NCI-H1092 (cell line): ENCODE data around the gene HMGN3.
"Not testable (repeated sequence)": the region's sequence is repeated elsewhere in the genome, so short reads cannot be mapped to it uniquely, and the experiment has no call there.

Source experiments
- DNase-seq: peaks from one replicate; lab custom pipeline; 2025; lab: John Stamatoyannopoulos, UW

HMGN3 gene

GRCh38 chr6:79234150-79235022, at the start of gene HMGN3:
Gene HMGN3, minus strand, starts transcription at chr6:79234682.
- DNase-seq, result peak; percentile 85

GRCh38 chr6:79280756-79281155, 46.3 kb upstream of the HMGN3 start:
- DNase-seq, result no peak

DNA sequence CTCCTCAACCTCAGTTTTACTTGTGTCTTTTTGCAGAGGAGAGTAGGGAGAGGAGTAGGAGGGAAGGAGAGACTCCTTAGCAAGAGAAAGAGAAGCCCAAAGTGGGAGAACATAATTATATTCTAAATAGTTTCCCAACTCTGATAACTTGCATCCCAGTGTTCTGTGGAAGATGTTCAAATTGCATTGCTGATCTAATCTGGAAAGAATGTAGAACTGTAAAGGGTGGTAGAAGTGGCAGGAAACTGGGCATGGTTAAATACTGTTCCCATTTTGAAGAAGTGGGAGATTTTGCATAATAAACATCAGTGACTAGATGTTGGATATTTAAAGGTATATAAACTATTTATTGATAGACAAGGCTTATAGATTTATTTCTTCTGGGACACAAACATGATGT, 42.6 kb upstream of the HMGN3 start:
- DNase-seq, result no peak

- DNase-seq, result no peak
Measured at GRCh38 chr6:79269877-79270276, 35.4 kb upstream of the HMGN3 start.

- no peak for DNase-seq
Measured at GRCh38 chr6:79267128-79267527, 32.6 kb upstream of the HMGN3 start.

- DNase-seq, result no peak
Measured at GRCh38 chr6:79266051-79266450, 31.6 kb upstream of the HMGN3 start.

DNA sequence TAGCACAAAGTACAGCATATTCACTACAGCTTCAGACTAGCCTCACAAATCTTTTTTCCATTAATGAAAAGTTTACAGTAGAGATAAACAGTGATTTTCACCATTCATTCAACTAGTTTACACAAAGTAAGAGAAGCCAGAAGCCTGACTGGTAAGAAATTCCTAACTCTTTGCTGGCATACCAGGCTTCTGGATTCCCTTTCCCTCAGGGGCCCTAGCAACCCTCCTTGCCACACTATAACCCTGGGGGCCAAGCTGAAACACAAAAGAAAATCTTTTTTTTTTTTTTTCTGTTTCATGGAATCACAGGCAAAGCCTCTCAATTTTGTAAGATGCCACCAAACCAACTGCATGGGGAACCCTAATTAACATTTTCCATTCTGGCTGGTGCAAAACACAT, 28.9 kb upstream of the HMGN3 start:
- no peak for DNase-seq

GRCh38 chr6:79261666-79262065, 27.2 kb upstream of the HMGN3 start:
- no peak for DNase-seq

DNA sequence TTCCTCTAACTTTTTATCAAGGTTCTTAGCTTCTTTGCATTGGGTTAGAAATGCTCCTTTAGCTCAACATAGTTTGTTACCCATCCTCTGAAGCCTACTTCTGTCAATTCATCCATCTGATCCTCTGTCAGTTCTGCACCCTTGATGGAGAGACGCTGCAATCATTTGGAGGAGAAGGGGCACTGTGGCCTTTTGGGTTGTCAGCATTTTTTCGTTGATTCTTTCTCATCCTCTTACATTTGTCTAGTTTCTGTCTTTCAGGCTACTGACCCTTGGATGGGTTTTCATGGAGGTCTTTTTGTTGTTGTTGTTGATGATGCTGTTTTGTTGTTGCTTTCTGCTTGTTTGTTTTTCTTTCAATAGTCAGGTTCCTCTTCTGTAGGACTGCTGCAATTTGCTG, 26.3 kb upstream of the HMGN3 start:
- no peak for DNase-seq

DNA sequence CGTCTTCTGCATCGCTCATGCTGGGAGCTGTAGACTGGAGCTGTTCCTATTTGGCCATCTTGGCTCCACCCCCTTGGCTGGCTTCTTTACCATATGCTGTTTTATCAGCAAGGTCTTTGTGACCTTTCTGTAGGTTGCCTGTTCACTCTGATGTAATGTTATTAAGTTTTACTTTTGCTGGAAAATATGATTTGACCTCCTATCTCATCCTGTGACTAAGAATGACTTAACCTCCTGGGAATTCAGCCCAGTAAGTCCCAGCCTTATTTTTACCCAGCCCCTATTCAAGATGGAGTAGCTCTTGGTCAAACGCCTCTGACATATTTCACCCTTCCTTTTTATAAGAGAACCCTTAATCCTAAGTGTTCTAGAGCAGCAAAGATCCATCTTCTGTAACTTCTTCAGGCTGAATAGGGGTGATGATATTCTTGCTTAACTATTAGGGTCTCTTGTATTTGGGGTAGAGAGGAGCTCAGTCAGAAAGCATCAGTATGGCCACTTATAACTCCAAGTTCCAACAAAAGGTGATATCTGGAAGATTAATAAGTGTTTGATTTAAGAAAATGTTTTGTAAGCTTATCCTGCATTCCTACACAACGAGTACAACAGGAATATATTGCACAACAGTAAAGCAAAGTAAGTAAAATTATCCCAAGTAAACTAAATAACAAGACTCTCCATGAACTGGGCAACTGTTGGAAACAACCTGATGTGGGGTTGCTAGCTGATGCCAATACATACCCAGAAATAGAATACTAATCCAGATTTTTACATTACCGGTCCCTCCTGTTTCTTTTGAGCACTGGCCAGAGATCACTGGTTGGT, 23.1 kb upstream of the HMGN3 start:
- DNase-seq, result no peak

DNA sequence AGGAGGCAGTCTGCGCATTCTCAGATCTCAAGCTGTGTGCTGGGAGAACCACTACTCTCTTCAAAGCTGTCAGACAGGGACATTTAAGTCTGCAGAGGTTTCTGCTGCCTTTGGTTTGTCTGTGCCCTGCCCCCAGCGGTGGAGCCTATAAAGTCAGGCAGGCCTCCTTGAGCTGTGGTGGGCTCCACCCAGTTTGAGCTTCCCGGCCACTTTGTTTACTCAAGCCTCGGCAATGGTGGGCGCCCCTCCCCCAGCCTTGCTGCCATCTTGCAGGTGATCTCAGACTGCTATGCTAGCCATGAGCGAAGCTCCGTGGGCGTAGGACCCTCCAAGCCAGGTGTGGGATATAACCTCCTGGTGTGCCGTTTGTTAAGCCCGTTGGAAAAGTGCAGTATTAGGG, 22.3 kb upstream of the HMGN3 start:
- not testable (repeated sequence) for DNase-seq

- DNase-seq, result not testable (repeated sequence)
Measured at GRCh38 chr6:79255086-79255485, 20.6 kb upstream of the HMGN3 start.

- no peak for DNase-seq
Measured at GRCh38 chr6:79250559-79250958, 16.1 kb upstream of the HMGN3 start.

GRCh38 chr6:79250107-79250514, 15.6 kb upstream of the HMGN3 start:
- DNase-seq, result no peak

DNA sequence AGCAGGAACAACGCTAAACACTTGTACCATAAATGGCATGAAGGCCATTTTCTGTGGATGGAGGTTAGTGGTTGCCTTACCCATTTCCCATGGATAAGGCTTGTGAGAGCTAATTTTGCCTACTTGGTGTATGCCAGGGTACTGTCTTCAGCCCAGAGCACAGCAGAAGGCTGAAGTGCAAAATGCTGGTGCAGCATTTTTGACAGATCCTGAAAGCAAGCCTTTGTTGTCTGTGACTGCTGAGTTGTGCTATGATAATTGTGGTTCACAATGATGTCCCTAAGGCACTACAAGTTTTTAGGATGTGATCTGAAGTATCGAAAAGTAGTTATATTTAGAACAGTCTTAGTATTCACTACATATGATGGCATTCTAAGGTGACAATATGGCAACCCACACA, 14.7 kb upstream of the HMGN3 start:
- no peak for DNase-seq

GRCh38 chr6:79246891-79247290, 12.4 kb upstream of the HMGN3 start:
- DNase-seq, result no peak

DNA sequence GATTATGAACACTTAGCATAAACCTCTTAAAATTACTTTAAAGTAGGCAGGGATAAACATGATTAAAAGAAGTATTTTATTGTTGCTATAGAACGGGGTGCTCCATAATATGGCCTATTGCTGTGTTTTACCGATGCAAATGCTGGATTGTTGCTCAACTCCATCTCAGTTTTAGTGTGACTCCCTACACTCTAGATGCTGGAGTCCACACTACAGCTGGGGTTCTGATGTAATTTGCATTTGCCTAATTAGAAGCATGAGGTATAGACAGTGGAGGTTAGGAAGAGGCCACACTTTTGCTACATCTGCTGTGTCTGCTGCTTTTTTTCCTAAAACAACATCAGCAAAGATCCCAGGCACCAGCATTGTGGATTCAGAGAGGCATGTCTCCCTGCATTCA, 6.7 kb upstream of the HMGN3 start:
- no peak for DNase-seq

DNA sequence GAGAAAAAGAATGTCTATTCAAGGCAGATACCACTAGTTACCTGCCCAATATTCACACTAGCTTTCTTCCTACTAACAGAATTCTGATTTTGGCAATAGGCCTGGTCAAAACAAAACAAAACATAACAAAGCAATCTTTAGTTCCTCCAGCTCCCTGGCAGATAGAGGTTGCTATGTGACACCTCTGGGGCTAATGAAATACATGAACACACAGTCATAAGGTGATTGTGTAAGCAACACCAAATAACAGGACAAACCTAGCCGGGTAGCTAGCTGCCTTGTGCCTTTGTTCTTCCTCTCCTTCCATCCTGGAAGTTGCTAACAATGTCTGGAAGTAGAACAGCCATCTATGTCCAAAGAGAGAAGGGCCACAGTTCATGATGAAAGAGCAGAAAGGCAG, 6.0 kb upstream of the HMGN3 start:
- no peak for DNase-seq

DNA sequence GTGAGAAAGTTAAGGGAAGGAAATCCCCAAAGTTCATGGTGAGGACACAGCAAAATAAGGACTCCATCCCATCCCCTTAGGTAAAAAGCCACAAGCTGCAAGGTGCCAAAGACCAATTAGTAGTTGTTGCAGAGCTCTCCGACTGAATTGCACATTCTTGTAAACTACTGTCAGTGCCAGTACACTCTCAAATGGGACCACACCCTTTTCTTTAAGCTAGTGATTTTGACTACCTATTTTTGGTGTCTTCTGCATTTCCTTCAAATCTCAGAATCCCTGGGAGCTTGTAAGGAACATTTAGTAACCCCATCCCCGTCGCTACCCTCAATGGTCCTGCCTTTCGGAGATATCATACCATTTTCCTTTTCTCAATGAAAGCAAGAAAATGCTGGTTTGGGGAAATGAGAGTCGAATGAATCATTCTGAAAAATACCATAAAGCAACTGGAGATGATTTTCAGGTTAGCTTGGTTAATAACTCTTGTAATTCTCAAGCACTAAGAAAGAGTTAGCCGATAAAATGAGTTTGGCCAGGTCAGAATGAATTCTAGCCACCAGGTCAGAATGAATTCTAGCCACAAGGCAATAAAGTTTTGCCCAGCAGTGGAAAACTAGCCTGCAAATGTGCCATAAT, 5.2 kb upstream of the HMGN3 start:
- DNase-seq, result no peak

GRCh38 chr6:79238919-79239318, 4.4 kb upstream of the HMGN3 start:
- no peak for DNase-seq

- no peak for DNase-seq
Measured at GRCh38 chr6:79236711-79237110, 2.2 kb upstream of the HMGN3 start.

DNA sequence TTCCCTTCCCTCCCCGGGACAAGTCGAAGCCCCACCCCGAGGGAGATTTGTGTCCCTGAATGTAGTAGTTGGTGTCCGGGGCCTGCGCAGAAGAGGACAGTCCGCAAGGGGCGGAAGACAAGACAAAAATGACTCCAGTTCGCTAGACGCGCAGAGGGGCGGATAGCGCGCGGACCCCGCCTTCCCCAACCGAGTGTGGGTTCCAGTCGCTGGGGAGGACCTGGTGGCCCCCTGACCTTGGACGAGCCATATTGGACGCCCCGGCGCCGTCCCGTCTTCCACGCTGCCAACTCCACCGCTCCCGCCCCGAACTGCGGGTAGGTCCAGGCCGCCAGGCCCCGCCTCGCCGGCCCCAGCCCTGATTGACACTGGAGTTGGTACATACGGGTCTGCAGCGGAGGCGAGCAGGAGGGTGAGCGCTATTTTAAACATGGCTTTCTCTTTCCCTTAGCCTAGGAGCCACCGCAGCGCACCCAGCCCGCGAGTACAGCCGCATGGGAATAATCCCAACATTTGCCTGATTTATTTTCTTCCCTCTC, 802 bp downstream of the HMGN3 start:
- peak; percentile 64 for DNase-seq
